GM12875 (cell line): ENCODE results near the gene TCF12.

Experiments
- H3K4me3 ChIP-seq: one replicate; pipeline ENCODE4 v1.5.1; 2011; ENCODE audit warnings: low read depth, low read length, control low read depth
- TF ChIP-seq, protein P1 (sequence below): IDR thresholded peaks from 2 replicates; pipeline ENCODE4 v1.5.1; 2011; ENCODE audit warnings: low read depth, mild to moderate bottlenecking, control low read depth, inconsistent platforms, low read length, moderate library complexity, borderline replicate concordance; ENCODE audit not compliant: insufficient read depth

TCF12 gene

DNA sequence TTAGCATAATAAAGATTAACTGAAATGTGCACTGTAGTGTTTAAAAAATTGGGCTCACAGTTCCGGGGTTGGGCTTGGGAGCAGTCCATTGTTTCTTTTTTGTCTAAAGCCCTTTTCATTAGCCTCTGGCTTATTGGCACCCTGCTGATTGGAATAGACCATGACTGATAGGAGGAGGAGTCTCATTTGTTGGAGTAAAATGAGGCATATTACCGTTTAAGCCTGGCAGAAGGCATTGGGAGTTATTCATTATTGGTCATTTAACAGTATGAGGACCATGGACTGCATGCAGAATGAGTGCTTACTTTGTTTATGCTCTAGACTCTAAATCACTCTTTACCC, 318.8 kb downstream of the TCF12 start:
- TF ChIP-seq, protein P1, sequence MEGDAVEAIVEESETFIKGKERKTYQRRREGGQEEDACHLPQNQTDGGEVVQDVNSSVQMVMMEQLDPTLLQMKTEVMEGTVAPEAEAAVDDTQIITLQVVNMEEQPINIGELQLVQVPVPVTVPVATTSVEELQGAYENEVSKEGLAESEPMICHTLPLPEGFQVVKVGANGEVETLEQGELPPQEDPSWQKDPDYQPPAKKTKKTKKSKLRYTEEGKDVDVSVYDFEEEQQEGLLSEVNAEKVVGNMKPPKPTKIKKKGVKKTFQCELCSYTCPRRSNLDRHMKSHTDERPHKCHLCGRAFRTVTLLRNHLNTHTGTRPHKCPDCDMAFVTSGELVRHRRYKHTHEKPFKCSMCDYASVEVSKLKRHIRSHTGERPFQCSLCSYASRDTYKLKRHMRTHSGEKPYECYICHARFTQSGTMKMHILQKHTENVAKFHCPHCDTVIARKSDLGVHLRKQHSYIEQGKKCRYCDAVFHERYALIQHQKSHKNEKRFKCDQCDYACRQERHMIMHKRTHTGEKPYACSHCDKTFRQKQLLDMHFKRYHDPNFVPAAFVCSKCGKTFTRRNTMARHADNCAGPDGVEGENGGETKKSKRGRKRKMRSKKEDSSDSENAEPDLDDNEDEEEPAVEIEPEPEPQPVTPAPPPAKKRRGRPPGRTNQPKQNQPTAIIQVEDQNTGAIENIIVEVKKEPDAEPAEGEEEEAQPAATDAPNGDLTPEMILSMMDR, result no peak
- H3K4me3 ChIP-seq, result no peak overlapping the region

DNA sequence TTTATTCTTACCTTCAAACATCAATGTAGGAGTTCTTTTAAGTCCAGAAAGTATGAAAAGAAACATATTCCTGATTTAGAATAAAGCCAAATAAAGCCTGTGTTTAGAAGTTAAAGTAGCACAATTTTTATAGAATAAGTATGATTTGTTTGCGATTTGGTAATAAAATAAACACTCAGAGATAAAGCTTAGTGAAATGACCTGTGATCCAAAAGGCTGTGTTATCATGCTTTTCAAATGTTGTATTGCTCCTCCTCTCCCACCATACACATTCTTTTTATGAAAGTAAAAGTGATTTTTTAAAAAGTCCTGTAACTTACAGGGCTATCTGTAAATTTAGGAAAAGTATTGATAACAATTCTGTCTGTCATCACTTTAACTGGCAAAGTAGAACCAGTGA, 319.2 kb downstream of the TCF12 start:
- no peak overlapping the region for H3K4me3 ChIP-seq
- TF ChIP-seq, protein P1, result no peak

DNA sequence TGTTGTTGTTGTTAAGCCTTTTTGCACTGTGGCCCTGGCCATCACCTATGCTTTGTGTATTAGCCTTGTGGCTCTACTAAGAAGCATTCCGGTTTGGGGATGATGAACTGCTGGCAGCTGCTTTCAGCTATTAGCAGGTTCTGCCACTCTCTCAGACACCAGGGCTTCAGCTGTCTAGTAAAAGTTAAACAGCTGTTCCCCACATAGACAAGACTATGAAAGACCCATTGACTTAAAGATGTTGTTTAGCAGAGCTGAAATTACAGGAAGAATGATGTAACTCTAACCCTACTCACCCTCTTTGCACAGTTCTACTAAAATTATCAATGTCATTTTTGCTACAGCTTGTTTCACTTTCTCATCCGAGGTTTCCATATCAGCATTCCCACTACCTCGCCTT, 326.7 kb downstream of the TCF12 start:
- H3K4me3 ChIP-seq, result no peak overlapping the region
- TF ChIP-seq, protein P1, result no peak

DNA sequence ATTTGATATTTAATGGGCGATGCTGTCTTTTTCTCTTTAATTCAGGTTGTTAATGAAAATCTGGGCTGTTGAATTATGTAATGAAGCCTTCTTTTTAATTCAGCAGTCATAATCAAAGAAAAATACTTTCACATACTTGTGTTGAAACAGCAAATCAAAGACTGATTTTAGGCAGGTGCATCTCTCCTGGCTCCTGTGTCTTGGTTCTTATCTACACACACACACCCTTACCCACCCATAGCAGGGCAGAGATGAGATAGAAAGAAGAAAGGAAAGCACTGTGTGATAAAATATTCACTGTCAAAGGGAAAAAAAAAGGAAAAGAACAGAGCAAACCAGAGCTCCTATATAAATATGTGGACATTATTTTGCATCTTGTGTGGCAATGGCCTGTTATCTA, 327.3 kb downstream of the TCF12 start:
- TF ChIP-seq, protein P1, result no peak

DNA sequence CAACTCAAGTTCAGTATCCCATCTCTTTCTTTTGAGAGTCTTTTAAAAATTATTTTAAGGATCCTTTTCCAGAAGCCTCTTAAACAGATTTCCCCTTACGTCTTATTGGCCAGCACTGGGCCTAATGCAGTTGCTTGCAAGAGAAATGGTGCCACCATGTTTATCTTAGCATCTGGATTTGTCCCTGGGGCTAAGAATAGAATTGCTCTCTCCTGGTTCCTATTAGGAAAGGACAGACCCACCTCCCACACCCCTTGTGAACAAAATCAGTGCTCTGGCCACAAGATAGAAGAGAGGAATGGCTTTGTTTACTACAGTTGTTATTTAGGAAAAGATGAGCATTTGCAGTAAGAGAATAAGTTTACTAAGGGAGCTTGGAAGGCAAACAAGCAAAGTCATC, 329.6 kb downstream of the TCF12 start:
- TF ChIP-seq, protein P1, result no peak

More for the DNA sequence above, 327.3 kb downstream of the TCF12 start:
- no peak overlapping the region for H3K4me3 ChIP-seq

DNA sequence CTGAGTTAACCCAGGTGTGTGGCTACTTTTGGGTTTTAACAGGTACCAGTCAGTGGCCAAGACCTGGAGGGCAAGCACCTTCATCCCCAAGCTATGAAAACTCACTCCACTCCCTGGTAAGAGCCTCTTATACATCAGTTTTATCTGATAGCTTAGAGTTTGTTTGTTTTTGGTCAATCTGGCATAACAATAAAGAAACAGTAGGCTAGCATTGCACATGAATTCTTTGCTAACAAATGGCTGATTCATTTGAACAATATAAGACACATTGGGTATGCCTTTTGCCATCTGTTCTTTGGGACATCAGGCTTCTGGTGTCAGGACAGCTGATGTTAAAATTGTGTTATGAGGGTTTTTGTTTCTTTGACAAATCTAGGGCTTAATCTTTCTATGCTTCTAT, 332.9 kb downstream of the TCF12 start:
- H3K4me3 ChIP-seq, result no peak overlapping the region
- TF ChIP-seq, protein P1, result no peak

More for the DNA sequence above, 329.6 kb downstream of the TCF12 start:
- no peak overlapping the region for H3K4me3 ChIP-seq

DNA sequence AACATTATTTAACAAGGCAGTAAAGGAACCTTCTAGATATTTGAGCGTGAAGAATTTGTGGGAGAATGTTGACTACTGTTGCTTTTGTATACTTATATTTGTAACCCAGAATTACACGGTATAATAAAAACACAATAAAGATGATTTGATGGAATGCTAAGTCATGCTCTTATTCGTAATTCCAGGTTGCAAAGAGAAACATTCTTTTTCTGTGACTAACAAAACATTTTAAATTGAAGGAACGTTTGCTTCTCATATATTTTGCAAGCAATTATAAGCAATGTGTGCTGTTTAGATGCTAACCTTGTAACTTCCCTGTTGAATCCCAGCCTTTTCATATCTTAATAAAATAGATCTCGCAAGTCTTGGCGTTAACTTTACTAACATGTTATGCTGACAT, 333.5 kb downstream of the TCF12 start:
- no peak overlapping the region for H3K4me3 ChIP-seq
- TF ChIP-seq, protein P1, result no peak
